Measurements from ENCODE around the gene ADAMTS17. TPM values are rescaled to one million over a fixed set of nuclear protein-coding genes. Genes with fewer than 3 reads are reported as not detected.

Gene ADAMTS17
- total RNA-seq, 8 experiments from 2014 or later, result 0.33 to 2.1 (median 1.1) TPM

- ATAC-seq (replicated peaks in 6 of 8), result no peak
- 40 to 100% (median 80%) methylated on average over 1 to 7 of the region's 10 CpGs; no CpG with 5 or more reads in 5 of the 10 experiments for WGBS, 10 experiments
- H3K27ac ChIP-seq, result no peak overlapping the region
- in situ Hi-C loops (cut with MboI; ENCODE audit: low pct_unique_long_range_greater_than_20kb in 2 of 9, low sequenced_read_pairs in 9 of 9, unreplicated experiment in 9 of 9), result no loop called here
- no peak overlapping the region for H3K4me3 ChIP-seq
- no peaks in the 10 kb centered on the region for H3K4me1 ChIP-seq (replicated peaks in 1 of 2)
These were observed 334.2 kb downstream of the ADAMTS17 start for GRCh38 chr15:100007609-100008008.

- in situ Hi-C loops (cut with MboI; ENCODE audit: low pct_unique_long_range_greater_than_20kb in 2 of 9, low sequenced_read_pairs in 9 of 9, unreplicated experiment in 9 of 9), result no loop called here
- 33 to 100% (median 75%) methylated on average over 1 to 3 of the region's 5 CpGs; no CpG with 5 or more reads in 2 of the 10 experiments for WGBS, 10 experiments
- Histone ChIP-seq H3K4me3 (no peak overlapping the region), H3K4me1 (replicated peaks in 1 of 2) (peaks cover 0 to 6% of the 10 kb centered on the region in 2 donors), H3K27ac (no peak overlapping the region)
- no peak for ATAC-seq (replicated peaks in 6 of 8)
These were observed 336.1 kb downstream of the ADAMTS17 start for GRCh38 chr15:100005715-100006114.

- in situ Hi-C loops (cut with MboI; ENCODE audit: low pct_unique_long_range_greater_than_20kb in 2 of 9, low sequenced_read_pairs in 9 of 9, unreplicated experiment in 9 of 9), result no loop called here
- Histone ChIP-seq H3K4me1 (replicated peaks in 1 of 2) (peaks cover 0 to 6% of the 10 kb centered on the region in 2 donors), H3K4me3 (no peak overlapping the region), H3K27ac (no peak overlapping the region)
- 0 to 93% (median 50%) methylated on average over 1 to 3 of the region's 3 CpGs; no CpG with 5 or more reads in 5 of the 10 experiments for WGBS, 10 experiments
- peak in 2 of 8 experiments; percentile 24 to 56 for ATAC-seq (replicated peaks in 6 of 8)
These were observed 336.8 kb downstream of the ADAMTS17 start for GRCh38 chr15:100005013-100005412.

- ATAC-seq (replicated peaks in 6 of 8), result no peak
- H3K27ac ChIP-seq, result no peak overlapping the region
- WGBS, 10 experiments, result 10 to 93% (median 85%) methylated on average over 2 to 10 of the region's 17 CpGs; no CpG with 5 or more reads in 4 of the 10 experiments
- in situ Hi-C loops (cut with MboI; ENCODE audit: low pct_unique_long_range_greater_than_20kb in 2 of 9, low sequenced_read_pairs in 9 of 9, unreplicated experiment in 9 of 9), result no loop called here
- H3K4me1 ChIP-seq (replicated peaks in 1 of 2), result peaks cover 0 to 6% of the 10 kb centered on the region in 2 donors
- no peak overlapping the region for H3K4me3 ChIP-seq
These were observed 338.8 kb downstream of the ADAMTS17 start for GRCh38 chr15:100002787-100003536.

- no peak overlapping the region for H3K27ac ChIP-seq
- peaks cover 0 to 6% of the 10 kb centered on the region in 2 donors for H3K4me1 ChIP-seq (replicated peaks in 1 of 2)
- no peak for ATAC-seq (replicated peaks in 6 of 8)
- no peak overlapping the region for H3K4me3 ChIP-seq
- WGBS, 10 experiments, result 25 to 86% (median 61%) methylated on average over 2 to 13 of the region's 16 CpGs; no CpG with 5 or more reads in 1 of the 10 experiments
- in situ Hi-C loops (cut with MboI; ENCODE audit: low pct_unique_long_range_greater_than_20kb in 2 of 9, low sequenced_read_pairs in 9 of 9, unreplicated experiment in 9 of 9), result no loop called here
These were observed 339.6 kb downstream of the ADAMTS17 start for GRCh38 chr15:100002086-100002620.

- peaks cover 0 to 6% of the 10 kb centered on the region in 2 donors for H3K4me1 ChIP-seq (replicated peaks in 1 of 2)
- 0 to 92% (median 54%) methylated on average over 1 to 9 of the region's 10 CpGs; no CpG with 5 or more reads in 3 of the 10 experiments for WGBS, 10 experiments
- peak in 5 of 8 experiments; percentile 37 to 84 (median 62) for ATAC-seq (replicated peaks in 6 of 8)
- in situ Hi-C loops (cut with MboI; ENCODE audit: low pct_unique_long_range_greater_than_20kb in 2 of 9, low sequenced_read_pairs in 9 of 9, unreplicated experiment in 9 of 9), result no loop called here
- H3K4me3 ChIP-seq, result no peak overlapping the region
- H3K27ac ChIP-seq, result no peak overlapping the region
These were observed 340.4 kb downstream of the ADAMTS17 start for GRCh38 chr15:100001405-100001804.

- whole genome bisulfite sequencing, 10 experiments, result 83 to 100% (median 88%) methylated on average over 1 to 5 of the region's 19 CpGs; no CpG with 5 or more reads in 7 of the 10 experiments
- ATAC-seq (replicated peaks in 6 of 8), result no peak
These were observed 342.3 kb downstream of the ADAMTS17 start for GRCh38 chr15:99999282-100000070.

GRCh38 chr15:99998661-99999101 lies 343.1 kb downstream of the ADAMTS17 start:
- Histone ChIP-seq H3K4me3 (no peak overlapping the region), H3K4me1 (replicated peaks in 1 of 2) (peaks cover 0 to 9% of the 10 kb centered on the region in 2 donors), H3K27ac (no peak overlapping the region)
- in situ Hi-C loops (cut with MboI; ENCODE audit: low pct_unique_long_range_greater_than_20kb in 2 of 9, low sequenced_read_pairs in 9 of 9, unreplicated experiment in 9 of 9), result no loop called here
- WGBS, 10 experiments, result 25 to 100% (median 89%) methylated on average over 1 to 10 of the region's 12 CpGs; no CpG with 5 or more reads in 3 of the 10 experiments
- ATAC-seq (replicated peaks in 6 of 8), result no peak

More at GRCh38 chr15:99999282-100000070, 342.3 kb downstream of the ADAMTS17 start:
- in situ Hi-C loops (cut with MboI; ENCODE audit: low pct_unique_long_range_greater_than_20kb in 2 of 9, low sequenced_read_pairs in 9 of 9, unreplicated experiment in 9 of 9), result no loop called here
- Histone ChIP-seq H3K4me1 (replicated peaks in 1 of 2) (peaks cover 0 to 9% of the 10 kb centered on the region in 2 donors), H3K4me3 (no peak overlapping the region), H3K27ac (no peak overlapping the region)

- no peak overlapping the region for H3K4me3 ChIP-seq
- no peak overlapping the region for H3K27ac ChIP-seq
- H3K4me1 ChIP-seq (replicated peaks in 1 of 2), result peaks cover 0 to 6% of the 10 kb centered on the region in 2 donors
- 23 to 100% (median 79%) methylated on average over 1 to 15 of the region's 22 CpGs; no CpG with 5 or more reads in 3 of the 10 experiments for WGBS, 10 experiments
- ATAC-seq (replicated peaks in 6 of 8), result no peak
- in situ Hi-C loops (cut with MboI; ENCODE audit: low pct_unique_long_range_greater_than_20kb in 2 of 9, low sequenced_read_pairs in 9 of 9, unreplicated experiment in 9 of 9), result no loop called here
These were observed 344.6 kb downstream of the ADAMTS17 start for GRCh38 chr15:99997112-99997651.

GRCh38 chr15:99996660-99997059 lies 345.1 kb downstream of the ADAMTS17 start:
- Histone ChIP-seq H3K27ac (no peak overlapping the region), H3K4me1 (replicated peaks in 1 of 2) (peaks cover 0 to 3% of the 10 kb centered on the region in 2 donors), H3K4me3 (no peak overlapping the region)
- in situ Hi-C loops (cut with MboI; ENCODE audit: low pct_unique_long_range_greater_than_20kb in 2 of 9, low sequenced_read_pairs in 9 of 9, unreplicated experiment in 9 of 9), result no loop called here
- WGBS, 10 experiments, result 11 to 100% (median 86%) methylated on average over 2 to 3 of the region's 3 CpGs; no CpG with 5 or more reads in 1 of the 10 experiments
- ATAC-seq (replicated peaks in 6 of 8), result no peak

- Histone ChIP-seq H3K4me1 (replicated peaks in 1 of 2) (peaks cover 0 to 3% of the 10 kb centered on the region in 2 donors), H3K27ac (no peak overlapping the region), H3K4me3 (no peak overlapping the region)
- ATAC-seq (replicated peaks in 6 of 8), result no peak
- in situ Hi-C loops (cut with MboI; ENCODE audit: low pct_unique_long_range_greater_than_20kb in 2 of 9, low sequenced_read_pairs in 9 of 9, unreplicated experiment in 9 of 9), result no loop called here
- 20 to 85% (median 60%) methylated on average over 1 to 9 of the region's 11 CpGs; no CpG with 5 or more reads in 3 of the 10 experiments for whole genome bisulfite sequencing, 10 experiments
These were observed 346.2 kb downstream of the ADAMTS17 start for GRCh38 chr15:99995543-99995942.

GRCh38 chr15:99994849-99995248 lies 346.9 kb downstream of the ADAMTS17 start:
- ATAC-seq (replicated peaks in 6 of 8), result no peak
- Histone ChIP-seq H3K27ac (no peak overlapping the region), H3K4me1 (replicated peaks in 1 of 2) (peaks cover 0 to 3% of the 10 kb centered on the region in 2 donors), H3K4me3 (no peak overlapping the region)
- 37 to 40% (median 40%) methylated on average over 2 to 4 of the region's 6 CpGs; no CpG with 5 or more reads in 7 of the 10 experiments for WGBS, 10 experiments
- in situ Hi-C loops (cut with MboI; ENCODE audit: low pct_unique_long_range_greater_than_20kb in 2 of 9, low sequenced_read_pairs in 9 of 9, unreplicated experiment in 9 of 9), result no loop called here
